HG03378 (cell line): ENCODE data around the gene AIRE.
"Not testable (repeated sequence)": the region's sequence is repeated elsewhere in the genome, so short reads cannot be mapped to it uniquely, and the experiment has no call there.

Experiments
- ATAC-seq: cut with Tn5 transposase; IDR thresholded peaks from one replicate; pipeline ENCODE4 v1.9.1; 2021; ENCODE audit warnings: mild to moderate bottlenecking, moderate library complexity; ENCODE audit not compliant: unreplicated experiment

Gene AIRE

GRCh38 chr21:44285138-44285992 is at the start of gene AIRE:
AIRE (plus strand) TSS chr21:44285876; CDS start chr21:44286007, 131 bp downstream.
- no peak for ATAC-seq

- not testable (repeated sequence) for ATAC-seq
Measured at GRCh38 chr21:44240353-44240752, 45.3 kb upstream of the AIRE start.

GRCh38 chr21:44240842-44241241 is 44.8 kb upstream of the AIRE start, which contains the start of gene ICOSLG:
ICOSLG (minus strand) TSS chr21:44240943; CDS start chr21:44240817, 126 bp downstream.
- not testable (repeated sequence) for ATAC-seq

GRCh38 chr21:44241281-44241680 is 44.4 kb upstream of the AIRE start:
- ATAC-seq, result not testable (repeated sequence)

GRCh38 chr21:44243980-44244379 is 41.7 kb upstream of the AIRE start:
- ATAC-seq, result peak; percentile 67

GRCh38 chr21:44247904-44248303 is 37.8 kb upstream of the AIRE start:
- ATAC-seq, result not testable (repeated sequence)

- not testable (repeated sequence) for ATAC-seq
Measured at GRCh38 chr21:44249204-44250037, 36.3 kb upstream of the AIRE start.

GRCh38 chr21:44253832-44254710 is 31.6 kb upstream of the AIRE start:
- no peak for ATAC-seq

- no peak for ATAC-seq
Measured at GRCh38 chr21:44255511-44255981, 30.1 kb upstream of the AIRE start.

GRCh38 chr21:44258056-44258725 is 27.5 kb upstream of the AIRE start:
- no peak for ATAC-seq

GRCh38 chr21:44259082-44259705 is 26.5 kb upstream of the AIRE start:
- ATAC-seq, result no peak

- no peak for ATAC-seq
Measured at GRCh38 chr21:44260066-44260465, 25.6 kb upstream of the AIRE start.

- ATAC-seq, result no peak
Measured at GRCh38 chr21:44260791-44261631, 24.7 kb upstream of the AIRE start.

GRCh38 chr21:44261675-44262295 is 23.9 kb upstream of the AIRE start, which contains the start of gene DNMT3L:
DNMT3L (minus strand) TSS chr21:44261897; CDS start chr21:44261259, 638 bp downstream.
- no peak for ATAC-seq

GRCh38 chr21:44262338-44263056 is 23.2 kb upstream of the AIRE start:
- no peak for ATAC-seq

- ATAC-seq, result no peak
Measured at GRCh38 chr21:44263221-44263760, 22.4 kb upstream of the AIRE start.

- ATAC-seq, result no peak
Measured at GRCh38 chr21:44263768-44264167, 21.9 kb upstream of the AIRE start.
